SHP77 (cell line): Measurements from ENCODE around the gene RAB11FIP2.

Experiments
- DNase-seq, 2 experiments: peaks; one replicate each; lab custom pipeline; 2025; lab: John Stamatoyannopoulos, UW

RAB11FIP2 gene

GRCh38 chr10:117980755-117981702 lies 65.7 kb downstream of the RAB11FIP2 start:
- no peak for DNase-seq

DNA sequence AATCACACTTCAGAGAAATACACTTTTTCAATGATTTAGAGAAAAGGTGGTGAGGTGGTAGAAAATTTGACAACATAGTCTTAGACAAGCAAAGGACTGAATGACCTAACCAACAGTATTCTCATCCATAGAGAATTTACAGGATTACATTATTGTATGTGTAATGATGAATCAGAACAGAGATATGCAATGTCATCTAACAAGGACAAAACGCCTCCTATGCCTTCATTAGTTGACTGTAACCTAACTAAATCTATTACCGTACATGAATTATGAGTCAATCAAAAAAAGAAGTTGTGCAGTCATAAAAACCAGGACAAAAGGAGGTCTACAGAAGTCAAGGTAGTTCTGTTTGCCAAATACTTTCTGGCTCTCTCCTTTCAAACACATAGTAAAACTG lies 66.5 kb downstream of the RAB11FIP2 start:
- DNase-seq: no peak

DNA sequence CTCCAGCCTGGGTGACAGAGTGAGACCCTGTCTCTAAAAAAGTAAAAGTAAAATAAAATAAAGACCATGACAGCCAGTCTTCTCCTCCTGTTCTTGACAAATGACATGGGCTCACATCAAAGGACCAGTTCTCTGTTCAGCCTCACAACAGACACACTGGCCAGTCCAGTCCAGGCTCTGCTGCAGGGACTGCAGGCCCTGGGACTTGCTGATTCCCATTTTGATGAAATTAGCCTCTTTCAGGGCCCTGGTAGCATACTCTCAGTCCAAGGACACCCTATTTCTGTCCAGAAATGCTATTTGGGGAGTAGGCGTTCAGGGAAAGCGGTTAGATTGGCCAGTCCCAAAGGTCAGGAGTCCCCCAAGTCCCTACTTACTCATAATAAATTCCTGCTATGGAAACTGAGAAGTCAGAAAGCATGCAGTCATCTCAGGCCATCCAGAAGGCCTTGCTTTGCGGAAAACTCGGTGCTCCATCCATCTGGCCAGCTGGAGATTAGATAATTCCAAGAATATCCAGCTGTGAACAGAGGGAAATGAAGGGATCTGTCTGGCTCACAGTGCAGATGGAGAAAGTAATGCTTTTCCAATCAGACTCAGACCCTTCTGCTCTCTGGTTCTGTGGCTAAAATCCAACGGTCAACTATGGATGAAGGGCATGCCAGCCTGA lies 74.4 kb downstream of the RAB11FIP2 start:
- no peak for DNase-seq

- no peak for DNase-seq
Measured at GRCh38 chr10:117970962-117971361, 75.8 kb downstream of the RAB11FIP2 start.

- DNase-seq: no peak
Measured at GRCh38 chr10:117969592-117969991, 77.1 kb downstream of the RAB11FIP2 start.

DNA sequence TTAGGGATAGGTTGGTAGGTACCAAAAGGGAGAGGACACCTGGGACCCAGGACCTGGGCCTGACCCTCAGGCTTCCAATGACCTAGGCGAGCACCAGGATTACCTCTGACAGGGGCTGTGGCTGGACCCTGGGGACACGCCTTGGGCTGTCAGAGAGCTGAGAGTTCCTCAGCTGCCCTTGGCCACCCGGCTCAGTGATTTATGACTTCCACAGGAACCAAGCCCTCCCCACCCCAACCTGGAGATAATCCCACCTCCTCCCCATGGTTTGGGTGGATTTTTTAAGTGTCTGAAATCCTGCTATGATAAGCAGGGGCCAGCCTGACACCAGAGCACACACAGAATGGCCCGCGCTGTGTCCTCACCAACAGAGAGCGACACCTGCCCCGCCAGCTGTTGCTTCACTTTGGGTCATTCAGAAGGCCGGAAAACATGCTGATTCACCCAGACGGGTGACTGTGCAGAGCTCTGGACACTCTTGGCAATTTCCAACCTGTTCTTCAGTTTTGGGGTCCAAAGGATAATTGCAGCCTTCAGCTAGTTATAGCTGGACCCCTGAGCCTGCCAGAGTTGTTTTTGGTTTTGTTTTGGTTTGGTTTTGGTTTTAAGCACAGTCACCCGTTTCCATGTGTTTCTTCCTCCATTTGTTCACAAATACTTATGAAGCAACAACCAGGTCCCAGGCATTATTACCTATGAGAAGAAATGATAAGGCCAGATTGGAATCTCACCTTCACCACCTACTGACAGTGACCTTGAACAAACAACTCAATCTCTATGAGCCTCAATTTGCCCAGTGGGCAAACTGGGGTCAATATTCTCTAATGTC lies 78.2 kb downstream of the RAB11FIP2 start:
- DNase-seq: peak in 1 of 2 experiments; percentile 50

- no peak for DNase-seq
Measured at GRCh38 chr10:117967149-117967650, 79.5 kb downstream of the RAB11FIP2 start.

DNA sequence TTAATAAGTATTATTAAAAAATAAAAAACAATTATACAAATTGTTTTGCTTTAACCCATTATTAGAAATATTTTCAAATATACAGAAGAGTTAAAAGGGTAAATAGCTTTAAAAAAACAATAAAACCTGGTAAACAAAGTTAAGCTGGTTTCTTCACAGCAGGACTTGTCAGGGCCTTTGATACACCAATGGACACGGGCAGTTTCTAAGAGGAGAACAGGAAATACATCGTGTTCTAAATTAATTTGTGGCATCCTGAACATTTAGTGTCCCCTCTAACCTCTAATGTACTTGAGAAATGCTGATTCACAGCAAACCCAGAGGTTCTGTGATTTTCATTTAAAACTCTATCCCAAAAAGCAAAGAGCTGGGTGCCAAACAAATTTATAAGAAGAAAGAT lies 80.8 kb downstream of the RAB11FIP2 start:
- no peak for DNase-seq

DNA sequence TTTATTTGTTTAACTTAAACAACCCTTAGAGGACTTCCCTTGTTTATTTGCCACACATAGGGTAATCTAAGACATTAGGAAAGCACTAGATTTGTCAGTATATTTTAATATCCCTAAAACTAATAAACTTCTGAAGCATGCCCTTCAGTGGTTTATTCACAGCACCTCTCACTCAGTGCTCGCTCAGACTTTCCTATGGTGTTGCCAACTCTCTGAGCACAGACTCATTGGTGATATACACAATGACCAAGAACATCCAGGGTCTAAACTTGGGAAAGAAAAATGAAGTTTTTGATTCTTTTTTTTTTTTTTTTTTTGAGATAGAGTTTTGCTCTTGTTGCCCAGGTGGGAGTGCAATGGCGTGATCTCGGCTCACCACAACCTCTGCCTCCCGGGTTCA lies 82.2 kb downstream of the RAB11FIP2 start:
- no peak for DNase-seq

GRCh38 chr10:117960345-117960935 lies 86.3 kb downstream of the RAB11FIP2 start:
- DNase-seq: no peak

DNA sequence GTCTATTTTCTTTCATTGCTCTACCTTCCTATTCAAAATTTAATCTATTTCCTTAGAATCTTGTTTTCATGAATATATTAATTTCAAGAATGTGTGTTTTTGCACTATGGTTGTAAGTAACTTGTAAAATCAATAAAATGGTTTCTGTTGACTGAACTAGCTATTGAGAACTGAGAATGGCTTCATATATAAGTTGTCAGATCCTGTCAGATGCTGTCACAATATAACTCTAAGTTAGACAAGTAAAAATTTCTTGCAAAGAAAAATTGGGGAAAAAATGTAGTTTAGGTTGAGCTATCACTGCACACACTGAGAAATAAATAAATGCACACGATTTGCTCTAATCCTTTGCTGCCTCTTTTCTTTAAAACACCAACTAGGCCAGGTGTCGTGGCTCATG lies 89.8 kb downstream of the RAB11FIP2 start:
- no peak for DNase-seq

GRCh38 chr10:117955176-117955575 lies 91.6 kb downstream of the RAB11FIP2 start:
- no peak for DNase-seq
